CD4-positive, CD25-positive, alpha-beta regulatory T cell (primary cell): Measurements from ENCODE around the gene ATF3. TPM values are rescaled to one million over a fixed set of nuclear protein-coding genes. Genes with fewer than 3 reads are reported as not detected.
"Not testable (repeated sequence)": the region's sequence is repeated elsewhere in the genome, so short reads cannot be mapped to it uniquely, and the experiment has no call there.

Experiments
- ATAC-seq, 2 donors: fragments of 150-1000 bp; cut with Tn5 transposase; one replicate each; pipeline ENCODE4 v1.10.0; 2021; ENCODE audit warnings: low read depth in 2 of 2, moderate number of reproducible peaks in 2 of 2, moderate library complexity in 1 of 2
- DNase-seq, 3 donors: peaks; one replicate each; pipeline versions ENCODE4 v3.0.0 to v3.0.0-alpha.2; 2012 to 2022; ENCODE audit warnings: mixed read lengths in 1 of 3
- H3K27ac ChIP-seq: one replicate; pipeline ENCODE4 v1.7.0; 2013; ENCODE audit warnings: mild to moderate bottlenecking, low read length; ENCODE audit not compliant: insufficient read depth, poor library complexity, severe bottlenecking
- H3K27me3 ChIP-seq: one replicate; pipeline ENCODE4 v1.7.0; 2013; ENCODE audit warnings: low read length; ENCODE audit not compliant: control insufficient read depth, insufficient read depth
- H3K36me3 ChIP-seq: one replicate; pipeline ENCODE4 v1.7.0; 2013; ENCODE audit warnings: mild to moderate bottlenecking, low read length, moderate library complexity; ENCODE audit not compliant: control insufficient read depth, insufficient read depth
- H3K4me1 ChIP-seq: 2 replicates; pipeline ENCODE4 v1.7.0; 2013; ENCODE audit warnings: mild to moderate bottlenecking, low read length; ENCODE audit not compliant: insufficient read depth, control insufficient read depth, poor library complexity, severe bottlenecking
- H3K4me3 ChIP-seq: one replicate; pipeline ENCODE4 v1.7.0; 2013; ENCODE audit warnings: low read depth, mild to moderate bottlenecking, low read length, moderate library complexity
- H3K9me3 ChIP-seq, 2 experiments: 1 replicate in 1 of 2; 2 replicates in 1 of 2; pipeline ENCODE4 v1.7.0; 2013; ENCODE audit warnings: low read length in 2 of 2, mild to moderate bottlenecking in 1 of 2, moderate library complexity in 1 of 2; ENCODE audit not compliant: control insufficient read depth in 2 of 2
- H3K27ac Mint-ChIP-seq, 3 donors: one replicate each; pipeline ENCODE4 v1.8.0; 2020 to 2022; ENCODE audit warnings: mild to moderate bottlenecking in 3 of 3, mixed read lengths in 3 of 3, moderate library complexity in 2 of 3
- H3K27me3 Mint-ChIP-seq: one replicate; pipeline ENCODE4 v1.8.0; 2022; ENCODE audit warnings: mild to moderate bottlenecking, mixed read lengths
- H3K36me3 Mint-ChIP-seq: one replicate; pipeline ENCODE4 v1.8.0; 2020; ENCODE audit warnings: mixed read lengths
- H3K4me1 Mint-ChIP-seq, 4 donors: one replicate each; pipeline ENCODE4 v1.8.0; 2020 to 2022; ENCODE audit warnings: mixed read lengths in 4 of 4, mild to moderate bottlenecking in 1 of 4
- H3K4me3 Mint-ChIP-seq, 4 donors: one replicate each; pipeline ENCODE4 v1.8.0; 2020 to 2022; ENCODE audit warnings: mild to moderate bottlenecking in 4 of 4, mixed read lengths in 4 of 4, moderate library complexity in 3 of 4
- H3K9me3 Mint-ChIP-seq, 7 donors: one replicate each; pipeline ENCODE4 v1.8.0; 2020 to 2022; ENCODE audit warnings: mixed read lengths in 7 of 7, mild to moderate bottlenecking in 3 of 7, moderate library complexity in 2 of 7
- polyA plus RNA-seq, 4 donors: library from polyadenylated mRNA; unstranded; fragments of 300-500 nt; fragmentation: Illumina TruSeq; gene quantifications; one replicate each; pipeline ENCODE4 v1.2.3, GENCODE V29; 2021
- total RNA-seq: library from RNA; stranded (reverse); gene quantifications from one replicate; pipeline ENCODE4 v1.2.3, GENCODE V29; 2022

Gene ATF3
- total and polyA plus RNA-seq, 5 donors from 2014 or later = 0.42 to 53.7 (median 0.42) TPM; not detected in 2

DNA sequence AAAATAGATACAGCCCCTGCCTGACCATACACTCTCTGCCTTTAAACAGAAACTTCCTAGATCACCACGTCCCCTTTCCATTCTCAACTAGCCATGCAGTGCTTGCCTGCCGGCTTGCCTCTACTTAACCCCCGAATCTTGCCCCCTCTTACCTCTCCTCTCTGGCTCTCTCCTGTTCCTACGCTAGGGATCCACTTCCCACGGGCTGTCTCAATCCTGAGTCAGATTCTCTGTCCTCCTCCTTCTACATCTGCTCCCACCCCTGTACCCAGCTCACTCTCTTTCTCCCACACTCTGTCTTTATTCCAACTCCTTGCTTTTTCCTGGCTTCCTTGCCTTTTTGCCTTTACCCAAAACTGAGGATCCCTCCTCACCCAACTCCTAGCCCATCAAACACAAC is 29.3 kb downstream of the ATF3 start:
- Histone ChIP-seq H3K9me3 (peaks cover 3 to 5% of the 10 kb centered on the region in 2 experiments), H3K27me3 (peaks cover 7% of the 10 kb centered on the region), H3K27ac (no peak overlapping the region), H3K36me3 (no peaks in the 10 kb centered on the region), H3K4me3 (no peak overlapping the region), H3K4me1 (peaks cover 16% of the 10 kb centered on the region)
- Mint-ChIP-seq H3K27ac (no peak overlapping the region), H3K9me3 (peaks cover 0 to 6% (median 1%) of the 10 kb centered on the region in 7 donors), H3K27me3 (peaks cover 45% of the 10 kb centered on the region), H3K4me1 (peaks cover 0 to 21% (median 6%) of the 10 kb centered on the region in 4 donors), H3K4me3 (peak overlapping the region in 2 of 4 donors; percentile 13 to 29), H3K36me3 (no peaks in the 10 kb centered on the region)
- ATAC-seq (no peak), DNase-seq (no peak)

DNA sequence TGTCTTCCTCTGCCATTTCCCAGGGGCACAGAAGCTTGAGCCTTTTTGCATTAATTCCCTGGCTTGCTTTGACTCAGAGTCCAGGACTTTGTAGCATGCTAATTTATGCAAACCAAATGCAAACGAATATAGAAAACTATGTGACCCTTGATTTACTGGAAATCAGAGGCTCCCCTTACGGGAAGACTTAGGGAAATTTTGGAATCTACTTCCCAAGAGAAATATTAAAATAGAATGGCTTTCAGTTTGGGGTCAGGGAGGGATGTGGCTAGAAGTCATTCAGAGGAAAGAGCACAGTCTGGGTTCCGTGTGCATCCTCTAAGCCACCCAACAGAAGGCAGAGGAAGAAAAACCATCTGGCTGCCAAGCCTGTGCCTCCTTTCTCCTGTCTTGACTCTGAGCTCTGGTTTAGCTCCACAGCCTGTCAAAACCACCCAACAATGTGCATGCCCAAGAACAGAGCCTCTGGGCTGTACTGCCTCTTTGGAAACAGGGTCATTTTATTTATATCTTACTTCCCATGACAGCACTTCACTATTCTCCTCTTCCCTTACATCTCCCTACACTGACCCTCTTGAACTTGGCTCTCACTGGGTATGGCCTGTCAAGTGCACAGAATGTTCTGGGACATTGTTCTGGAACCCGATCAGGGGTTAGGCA is 30.1 kb downstream of the ATF3 start:
- Mint-ChIP-seq H3K27ac (no peak overlapping the region), H3K4me3 (no peak overlapping the region), H3K27me3 (peaks cover 43% of the 10 kb centered on the region), H3K9me3 (peaks cover 0 to 3% (median 1%) of the 10 kb centered on the region in 7 donors), H3K4me1 (peaks cover 0 to 21% (median 6%) of the 10 kb centered on the region in 4 donors), H3K36me3 (no peaks in the 10 kb centered on the region)
- H3K4me1 ChIP-seq = peaks cover 16% of the 10 kb centered on the region
- no peaks in the 10 kb centered on the region for H3K36me3 ChIP-seq
- H3K4me3 ChIP-seq = no peak overlapping the region
- ATAC-seq (no peak), DNase-seq (no peak)
- H3K9me3 ChIP-seq = peaks cover 3 to 5% of the 10 kb centered on the region in 2 experiments
- peaks cover 7% of the 10 kb centered on the region for H3K27me3 ChIP-seq
- H3K27ac ChIP-seq = no peak overlapping the region

GRCh38 chr1:212639524-212639923 is 31.0 kb downstream of the ATF3 start:
- peaks cover 0 to 21% (median 6%) of the 10 kb centered on the region in 4 donors for H3K4me1 Mint-ChIP-seq
- H3K4me1 ChIP-seq = peaks cover 16% of the 10 kb centered on the region
- not testable (repeated sequence) for H3K27ac ChIP-seq, H3K9me3 Mint-ChIP-seq, H3K9me3 ChIP-seq, H3K4me3 Mint-ChIP-seq, H3K27me3 ChIP-seq, H3K27ac Mint-ChIP-seq, H3K4me3 ChIP-seq, ATAC-seq, DNase-seq, H3K36me3 Mint-ChIP-seq, H3K36me3 ChIP-seq
- peaks cover 45% of the 10 kb centered on the region for H3K27me3 Mint-ChIP-seq

DNA sequence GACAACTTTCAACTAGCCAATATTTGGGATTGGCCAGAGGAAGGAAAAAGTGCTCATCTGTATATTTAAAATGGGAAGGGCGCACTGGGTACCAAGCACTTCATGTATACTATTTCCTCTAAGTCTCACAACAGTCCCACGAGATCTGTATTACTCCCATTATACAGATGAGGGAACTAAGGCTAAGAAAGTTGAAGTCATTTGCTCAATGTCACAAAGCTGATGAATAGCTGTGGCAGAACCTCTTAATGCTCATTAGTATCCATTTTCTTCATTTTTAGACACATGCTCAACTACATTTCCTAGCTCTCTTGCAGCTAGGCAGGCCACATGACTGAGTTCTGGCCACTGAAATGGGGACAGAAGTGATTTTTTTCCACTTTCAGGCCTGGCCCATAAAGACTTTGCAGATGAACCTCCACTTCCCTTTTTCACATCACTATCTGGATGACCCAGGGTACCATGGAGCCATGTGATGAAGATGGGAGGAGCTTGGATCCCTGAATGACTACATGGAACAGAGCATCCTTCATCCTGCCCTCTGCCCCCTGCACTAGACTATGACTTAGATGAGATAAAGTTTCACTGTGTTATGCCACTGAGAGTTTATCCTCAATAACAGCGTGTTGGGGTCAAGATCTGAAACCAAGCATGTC is 31.8 kb downstream of the ATF3 start:
- peaks cover 3 to 5% of the 10 kb centered on the region in 2 experiments for H3K9me3 ChIP-seq
- no peak overlapping the region for H3K4me3 ChIP-seq
- no peak overlapping the region for H3K4me3 Mint-ChIP-seq
- H3K27me3 ChIP-seq = peaks cover 7% of the 10 kb centered on the region
- H3K4me1 Mint-ChIP-seq = peaks cover 0 to 15% (median 4%) of the 10 kb centered on the region in 4 donors
- no peaks in the 10 kb centered on the region for H3K36me3 ChIP-seq
- H3K27ac Mint-ChIP-seq = no peak overlapping the region
- H3K36me3 Mint-ChIP-seq = no peaks in the 10 kb centered on the region
- ATAC-seq (no peak), DNase-seq (no peak)
- peaks cover 0 to 3% (median 0%) of the 10 kb centered on the region in 7 donors for H3K9me3 Mint-ChIP-seq
- peaks cover 11% of the 10 kb centered on the region for H3K4me1 ChIP-seq
- H3K27ac ChIP-seq = no peak overlapping the region
- peaks cover 47% of the 10 kb centered on the region for H3K27me3 Mint-ChIP-seq

GRCh38 chr1:212641956-212642355 is 33.4 kb downstream of the ATF3 start:
- H3K4me3 ChIP-seq = no peak overlapping the region
- Mint-ChIP-seq H3K9me3 (peaks cover 0 to 3% (median 0%) of the 10 kb centered on the region in 7 donors), H3K4me3 (no peak overlapping the region), H3K4me1 (peaks cover 0 to 1% (median under 1%) of the 10 kb centered on the region in 4 donors), H3K36me3 (no peaks in the 10 kb centered on the region), H3K27me3 (peaks cover 48% of the 10 kb centered on the region), H3K27ac (no peak overlapping the region)
- H3K4me1 ChIP-seq = peaks cover 3% of the 10 kb centered on the region
- H3K27me3 ChIP-seq = peaks cover 7% of the 10 kb centered on the region
- DNase-seq (no peak), ATAC-seq (no peak)
- H3K27ac ChIP-seq = no peak overlapping the region
- no peaks in the 10 kb centered on the region for H3K36me3 ChIP-seq
- peaks cover 3 to 5% of the 10 kb centered on the region in 2 experiments for H3K9me3 ChIP-seq

- Mint-ChIP-seq H3K4me3 (peak overlapping the region in 1 of 4 donors; percentile 47), H3K36me3 (no peaks in the 10 kb centered on the region)
Measured at GRCh38 chr1:212643877-212644276, 35.3 kb downstream of the ATF3 start.

DNA sequence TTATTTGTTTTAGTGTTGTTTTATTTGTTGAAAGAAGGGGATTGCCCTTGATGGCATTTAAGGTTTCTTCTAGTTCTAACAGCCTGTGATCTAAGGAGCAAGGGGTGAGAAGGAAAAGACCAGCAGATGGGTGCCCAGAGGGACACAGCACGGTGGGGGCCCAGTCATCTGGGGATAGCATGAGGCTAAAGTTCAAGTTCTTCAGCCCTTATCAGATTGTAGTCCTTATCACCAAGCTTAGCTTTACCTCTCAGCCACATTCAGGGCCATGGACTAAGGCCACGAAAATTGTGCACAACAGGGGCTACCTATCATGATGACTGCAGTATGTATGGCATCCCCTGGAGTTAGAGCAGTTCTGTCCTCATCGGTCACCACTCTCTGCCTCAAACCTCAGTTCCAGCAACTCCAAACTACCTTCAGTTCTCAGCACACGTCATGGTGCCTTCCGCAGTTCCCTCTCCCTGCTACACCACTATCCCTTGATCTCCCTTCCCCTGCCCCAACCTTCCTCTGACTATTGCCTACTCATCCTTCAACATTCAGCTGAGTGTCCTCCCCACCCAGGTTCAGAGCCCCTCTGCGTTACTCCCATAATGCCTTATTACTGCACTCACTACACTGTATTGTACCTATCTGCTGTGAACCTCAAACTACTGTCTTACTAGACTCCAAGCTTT is 36.4 kb downstream of the ATF3 start:
- no peak for ATAC-seq
- no peak overlapping the region for H3K27ac ChIP-seq
- no peak overlapping the region for H3K4me3 ChIP-seq
- peaks cover 0 to 3% (median 0%) of the 10 kb centered on the region in 7 donors for H3K9me3 Mint-ChIP-seq
- no peaks in the 10 kb centered on the region for H3K4me1 Mint-ChIP-seq
- no peaks in the 10 kb centered on the region for H3K36me3 Mint-ChIP-seq
- H3K4me1 ChIP-seq = no peaks in the 10 kb centered on the region
- H3K27me3 ChIP-seq = no peaks in the 10 kb centered on the region
- no peaks in the 10 kb centered on the region for H3K36me3 ChIP-seq
- peaks cover 34% of the 10 kb centered on the region for H3K27me3 Mint-ChIP-seq
- peaks cover 3 to 5% of the 10 kb centered on the region in 2 experiments for H3K9me3 ChIP-seq
- no peak overlapping the region for H3K27ac Mint-ChIP-seq
- H3K4me3 Mint-ChIP-seq = no peak overlapping the region
- DNase-seq = no peak

More at GRCh38 chr1:212643877-212644276, 35.3 kb downstream of the ATF3 start:
- peaks cover 0 to 3% (median 0%) of the 10 kb centered on the region in 7 donors for H3K9me3 Mint-ChIP-seq
- DNase-seq = no peak
- peaks cover 5% of the 10 kb centered on the region for H3K27me3 ChIP-seq
- no peak overlapping the region for H3K27ac ChIP-seq
- H3K27me3 Mint-ChIP-seq = peaks cover 42% of the 10 kb centered on the region
- ATAC-seq = no peak
- no peaks in the 10 kb centered on the region for H3K36me3 ChIP-seq
- no peak overlapping the region for H3K4me3 ChIP-seq
- no peaks in the 10 kb centered on the region for H3K4me1 Mint-ChIP-seq
- H3K9me3 ChIP-seq = peaks cover 3 to 5% of the 10 kb centered on the region in 2 experiments
- no peaks in the 10 kb centered on the region for H3K4me1 ChIP-seq
- H3K27ac Mint-ChIP-seq = no peak overlapping the region
